ENCODE measurements around the gene OR2Z1.
"Not testable (repeated sequence)": the region's sequence is repeated elsewhere in the genome, so short reads cannot be mapped to it uniquely, and the experiment has no call there.

OR2Z1 gene

DNA sequence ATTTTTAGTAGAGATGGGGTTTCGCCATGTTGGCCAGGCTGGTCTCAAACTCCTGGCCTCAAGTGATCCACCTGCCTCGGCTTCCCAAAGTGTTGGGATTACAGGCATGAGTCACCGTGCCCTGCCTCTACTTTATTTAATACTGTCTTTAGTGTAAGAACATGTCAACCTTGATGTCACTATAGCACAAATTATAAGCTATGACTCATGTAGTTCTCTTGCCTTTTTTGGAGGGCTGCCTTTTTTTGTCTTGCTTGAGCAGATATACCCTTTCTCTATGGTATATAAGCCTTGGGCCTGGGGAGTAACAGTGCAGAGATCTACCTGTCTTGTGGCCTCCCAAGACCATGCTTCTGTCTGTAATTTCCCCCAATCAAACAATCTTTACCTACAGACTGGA is 16.1 kb upstream of the OR2Z1 start:
- not testable (repeated sequence) for DNase-seq

DNA sequence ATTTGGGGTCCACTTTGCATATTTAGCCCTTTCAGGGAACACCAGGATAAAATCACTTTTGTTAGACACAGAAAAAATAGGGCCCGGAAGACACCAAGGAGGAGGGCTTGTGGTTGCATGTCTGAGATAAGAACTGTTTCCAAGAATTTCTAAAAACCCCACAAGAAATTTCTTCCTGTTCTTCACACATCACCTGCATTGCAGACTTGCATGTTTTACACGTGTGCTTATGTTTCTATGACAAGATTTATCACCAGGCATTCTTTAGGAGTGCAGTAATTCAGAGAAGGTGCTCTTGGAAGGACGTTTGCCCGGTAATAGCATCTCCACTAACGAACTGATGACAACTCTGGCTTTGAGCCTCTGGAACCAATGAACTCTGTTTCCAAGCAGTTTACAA is 15.7 kb upstream of the OR2Z1 start:
- no peak for DNase-seq

DNA sequence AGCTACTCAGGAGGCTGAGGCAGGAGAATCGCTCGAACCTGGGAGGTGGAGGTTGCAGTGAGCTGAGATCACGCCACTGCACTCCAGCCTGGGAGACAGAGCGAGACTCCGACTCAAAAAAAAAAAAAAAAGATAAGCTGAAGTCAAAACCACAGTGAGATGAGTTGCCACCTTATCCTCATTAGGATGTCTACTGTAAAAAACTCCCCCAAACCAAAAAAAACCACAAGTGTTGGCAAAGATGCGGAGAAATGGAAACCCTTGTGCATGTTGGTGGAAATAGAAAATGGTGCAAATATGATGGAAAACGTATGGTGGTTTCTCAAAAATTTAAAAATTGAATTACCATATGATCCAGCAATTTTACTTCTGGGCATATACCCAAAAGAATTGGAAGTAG is 11.1 kb upstream of the OR2Z1 start:
- not testable (repeated sequence) for DNase-seq

DNA sequence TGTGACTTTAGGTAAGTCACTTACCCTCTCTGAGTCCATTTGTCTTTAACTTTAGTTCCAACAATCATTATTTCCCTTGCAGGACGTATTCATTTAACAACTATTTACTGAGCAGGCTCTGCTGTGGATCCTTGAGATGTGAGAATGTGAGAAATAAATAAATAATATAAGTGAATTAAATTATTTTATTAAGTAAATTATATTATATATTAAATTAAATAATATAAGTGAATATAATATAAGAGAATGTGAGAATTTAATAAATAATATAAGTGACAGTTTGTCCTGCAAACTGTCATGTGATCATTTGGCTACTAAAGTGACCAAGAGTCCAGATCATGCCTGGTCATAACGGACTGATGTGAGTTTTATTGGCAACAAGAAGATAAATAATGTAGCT is 598 bp downstream of the OR2Z1 start:
- no peak for DNase-seq

DNA sequence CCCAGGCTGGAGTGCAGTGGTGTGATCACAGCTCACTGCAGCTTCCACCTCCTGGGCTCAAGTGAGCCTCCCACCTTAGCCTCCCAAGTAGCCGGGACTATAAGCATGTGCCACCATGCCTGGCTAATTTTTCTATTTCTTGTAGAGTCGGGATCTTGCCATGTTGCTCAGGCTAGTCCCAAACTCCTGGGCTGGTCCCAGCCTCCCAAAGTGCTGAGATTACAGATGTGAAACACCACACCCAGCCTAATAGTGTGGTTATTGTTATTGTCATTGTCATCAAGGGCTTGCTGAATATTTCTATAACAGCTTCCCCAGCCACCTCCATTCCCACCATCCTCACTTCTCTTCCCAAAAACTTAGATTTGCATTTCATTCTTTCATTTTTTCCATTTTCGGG is 2.8 kb downstream of the OR2Z1 start:
- no peak for DNase-seq

DNA sequence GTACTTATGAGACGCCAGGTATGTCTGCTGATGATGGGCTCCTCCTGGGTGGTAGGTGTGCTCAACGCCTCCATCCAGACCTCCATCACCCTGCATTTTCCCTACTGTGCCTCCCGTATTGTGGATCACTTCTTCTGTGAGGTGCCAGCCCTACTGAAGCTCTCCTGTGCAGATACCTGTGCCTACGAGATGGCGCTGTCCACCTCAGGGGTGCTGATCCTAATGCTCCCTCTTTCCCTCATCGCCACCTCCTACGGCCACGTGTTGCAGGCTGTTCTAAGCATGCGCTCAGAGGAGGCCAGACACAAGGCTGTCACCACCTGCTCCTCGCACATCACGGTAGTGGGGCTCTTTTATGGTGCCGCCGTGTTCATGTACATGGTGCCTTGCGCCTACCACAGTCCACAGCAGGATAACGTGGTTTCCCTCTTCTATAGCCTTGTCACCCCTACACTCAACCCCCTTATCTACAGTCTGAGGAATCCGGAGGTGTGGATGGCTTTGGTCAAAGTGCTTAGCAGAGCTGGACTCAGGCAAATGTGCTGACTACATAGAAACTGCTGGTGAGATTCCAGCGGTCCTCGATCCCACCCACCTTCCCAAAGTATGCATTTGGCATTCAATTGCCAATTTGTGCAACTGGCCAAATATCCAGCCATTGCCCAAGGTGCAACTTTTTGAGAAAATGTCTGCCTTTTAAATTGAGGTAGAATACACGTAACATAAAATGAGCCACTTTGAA is 10.2 kb downstream of the OR2Z1 start:
- DNase-seq = no peak

DNA sequence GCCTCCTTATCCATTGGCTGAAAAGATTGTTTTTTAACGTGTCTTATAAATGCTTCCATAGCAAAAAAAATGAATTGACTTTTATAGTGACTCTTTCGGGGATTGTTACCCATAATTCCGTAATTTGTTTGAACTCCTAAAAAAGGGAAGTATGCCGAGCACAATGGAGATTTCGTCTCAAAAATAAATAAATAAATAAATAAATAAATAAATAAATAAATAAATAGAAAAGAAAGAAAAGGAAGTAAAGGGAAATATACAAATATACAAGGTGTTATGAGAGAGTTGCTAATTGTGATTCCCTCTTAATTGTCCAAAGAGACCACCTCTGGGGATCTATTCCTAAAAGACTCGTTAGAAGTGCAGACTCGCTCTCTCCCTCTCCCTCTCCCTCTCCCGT is 16.9 kb downstream of the OR2Z1 start:
- DNase-seq = no peak

DNA sequence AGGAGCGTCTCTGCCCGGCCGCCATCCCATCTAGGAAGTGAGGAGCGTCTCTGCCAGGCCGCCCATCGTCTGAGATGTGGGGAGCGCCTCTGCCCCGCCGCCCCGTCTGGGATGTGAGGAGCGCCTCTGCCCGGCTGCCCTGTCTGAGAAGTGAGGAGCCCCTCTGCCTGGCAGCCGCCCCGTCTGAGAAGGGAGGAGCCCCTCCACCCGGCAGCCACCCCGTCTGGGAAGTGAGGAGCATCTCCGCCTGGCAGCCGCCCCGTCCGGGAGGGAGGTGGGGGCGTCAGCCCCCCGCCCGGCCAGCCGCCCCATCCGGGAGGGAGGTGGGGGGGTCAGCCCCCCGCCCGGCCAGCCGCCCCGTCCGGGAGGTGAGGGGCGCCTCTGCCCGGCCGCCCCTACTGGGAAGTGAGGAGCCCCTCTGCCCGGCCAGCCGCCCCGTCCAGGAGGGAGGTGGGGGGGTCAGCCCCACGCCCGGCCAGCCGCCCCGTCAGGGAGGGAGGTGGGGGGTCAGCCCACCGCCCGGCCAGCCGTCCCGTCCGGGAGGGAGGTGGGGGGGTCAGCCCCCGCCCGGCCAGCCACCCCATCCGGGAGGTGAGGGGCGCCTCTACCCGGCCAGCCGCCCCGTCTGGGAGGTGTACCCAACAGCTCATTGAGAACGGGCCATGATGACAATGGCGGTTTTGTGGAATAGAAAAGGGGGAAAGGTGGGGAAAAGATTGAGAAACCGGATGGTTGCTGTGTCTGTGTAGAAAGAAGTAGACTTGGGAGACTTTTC is 18.0 kb downstream of the OR2Z1 start:
- not testable (repeated sequence) for DNase-seq

DNA sequence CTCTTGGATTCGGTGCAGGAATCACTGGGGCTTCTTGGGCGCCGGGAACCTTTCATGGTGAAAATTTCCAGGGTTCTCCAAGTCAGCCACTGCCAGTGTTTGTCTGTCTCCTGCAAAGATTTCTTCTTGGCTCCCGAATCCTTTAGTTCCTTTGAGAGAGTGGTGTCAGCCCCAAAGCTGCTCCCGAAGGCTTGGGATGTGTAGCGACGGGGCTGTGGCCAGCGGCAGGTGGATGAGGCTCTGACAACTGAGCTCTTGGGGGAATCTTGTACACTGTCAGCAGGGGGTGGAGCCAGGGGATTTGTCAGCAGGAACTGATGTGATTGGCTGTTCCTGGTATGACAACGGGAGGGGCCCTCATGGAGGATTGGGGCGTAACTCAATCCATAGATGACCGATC is 45.8 kb downstream of the OR2Z1 start:
- DNase-seq = not testable (repeated sequence)

DNA sequence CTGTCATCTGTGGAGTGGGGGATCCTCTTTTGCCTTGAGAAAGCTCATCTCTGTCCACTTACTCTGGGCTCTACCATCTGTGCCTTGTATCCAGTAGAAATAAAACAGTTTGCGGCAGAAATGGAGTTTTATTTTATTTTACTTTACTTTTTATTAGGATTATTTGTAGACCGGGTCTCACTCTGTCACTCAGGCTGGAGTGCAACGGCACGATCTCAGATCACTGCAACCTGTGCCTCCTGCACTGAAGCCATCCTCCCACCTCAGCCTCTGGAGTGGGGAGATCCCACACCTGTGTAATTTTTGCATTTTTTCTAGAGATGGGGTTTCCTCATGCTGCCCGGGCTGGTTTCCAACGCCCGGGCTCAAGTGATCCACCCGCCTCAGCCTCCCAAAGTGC is 47.8 kb downstream of the OR2Z1 start:
- not testable (repeated sequence) for DNase-seq

DNA sequence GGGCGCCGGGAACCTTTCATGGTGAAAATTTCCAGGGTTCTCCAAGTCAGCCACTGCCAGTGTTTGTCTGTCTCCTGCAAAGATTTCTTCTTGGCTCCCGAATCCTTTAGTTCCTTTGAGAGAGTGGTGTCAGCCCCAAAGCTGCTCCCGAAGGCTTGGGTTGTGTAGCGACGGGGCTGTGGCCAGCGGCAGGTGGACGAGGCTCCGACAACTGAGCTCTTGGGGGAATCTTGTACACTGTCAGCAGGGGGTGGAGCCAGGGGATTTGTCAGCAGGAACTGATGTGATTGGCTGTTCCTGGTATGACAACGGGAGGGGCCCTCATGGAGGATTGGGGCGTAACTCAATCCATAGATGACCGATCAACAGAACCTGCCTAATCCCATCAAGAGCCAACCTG is 52.2 kb downstream of the OR2Z1 start:
- DNase-seq = not testable (repeated sequence)
